GM12864 (cell line): ENCODE results near the gene ILF3.

Experiments used
- DNase-seq: peaks from one replicate; pipeline ENCODE4 v3.0.0-alpha.2; 2011; ENCODE audit warnings: low read depth
- H3K4me3 ChIP-seq: 2 replicates; pipeline ENCODE4 v1.5.1; 2011; ENCODE audit warnings: mild to moderate bottlenecking, low read depth, low read length, control low read depth
- CTCF ChIP-seq: IDR thresholded peaks from 2 replicates; pipeline ENCODE4 v1.5.1; 2011; ENCODE audit warnings: low read depth, mild to moderate bottlenecking, moderate library complexity, low read length, control low read depth, inconsistent platforms; ENCODE audit errors: missing control alignments

The ILF3 gene

DNA sequence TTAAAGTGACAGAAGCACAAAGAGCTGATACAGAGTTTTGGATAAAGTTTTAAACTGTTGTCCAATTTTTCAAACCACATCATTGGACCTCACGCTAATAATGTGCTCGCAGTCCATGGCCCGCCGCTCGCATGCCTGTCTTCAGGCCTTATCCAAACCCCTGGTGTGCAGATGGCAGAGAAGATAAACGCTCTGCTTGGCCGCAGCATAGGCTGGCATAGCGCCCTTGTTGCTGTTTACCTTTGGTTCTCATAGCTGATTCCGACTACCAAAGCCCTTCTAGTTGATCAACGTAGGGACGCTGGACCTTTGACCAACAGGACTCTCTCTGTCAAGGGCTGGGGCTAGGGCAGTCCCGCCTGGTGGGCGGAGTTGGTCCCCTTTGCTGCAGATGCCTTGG lies 23.6 kb downstream of the ILF3 start:
- no peak for TF ChIP-seq CTCF
- DNase-seq, result no peak
- H3K4me3 ChIP-seq, result no peak overlapping the region

GRCh38 chr19:10678813-10679212 lies 24.7 kb downstream of the ILF3 start:
- TF ChIP-seq CTCF, result no peak
- no peak for DNase-seq
- no peak overlapping the region for H3K4me3 ChIP-seq

GRCh38 chr19:10679743-10680142 lies 25.6 kb downstream of the ILF3 start:
- no peak for TF ChIP-seq CTCF
- no peak overlapping the region for H3K4me3 ChIP-seq
- DNase-seq, result no peak

DNA sequence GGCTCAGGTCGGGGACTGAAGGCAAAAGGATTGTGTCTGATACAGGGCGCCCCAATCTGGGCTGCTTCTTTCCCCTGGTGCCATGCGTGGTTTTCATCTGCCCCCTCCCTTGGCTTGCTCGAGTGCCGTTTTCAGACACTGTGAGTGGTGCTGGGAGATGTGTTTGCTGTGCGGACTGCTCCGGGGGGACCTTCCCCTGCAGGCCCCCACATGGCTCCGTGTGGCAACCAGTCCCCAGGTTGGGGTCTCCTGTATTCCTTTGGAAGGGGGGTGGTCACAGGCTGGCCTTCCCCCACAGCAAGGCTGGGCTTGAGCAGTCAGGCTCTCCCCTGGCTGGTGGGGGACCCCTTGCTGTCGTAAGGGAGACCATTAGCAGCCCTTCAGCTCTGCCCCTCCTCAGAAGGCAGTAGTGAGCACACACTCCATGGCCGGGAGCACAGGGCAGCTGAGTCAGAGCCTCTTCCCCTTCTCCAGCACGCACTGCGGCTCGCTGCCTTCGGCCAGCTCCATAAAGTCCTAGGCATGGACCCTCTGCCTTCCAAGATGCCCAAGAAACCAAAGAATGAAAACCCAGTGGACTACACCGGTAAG lies 26.5 kb downstream of the ILF3 start:
- no peak for TF ChIP-seq CTCF
- no peak for DNase-seq
- H3K4me3 ChIP-seq, result no peak overlapping the region

DNA sequence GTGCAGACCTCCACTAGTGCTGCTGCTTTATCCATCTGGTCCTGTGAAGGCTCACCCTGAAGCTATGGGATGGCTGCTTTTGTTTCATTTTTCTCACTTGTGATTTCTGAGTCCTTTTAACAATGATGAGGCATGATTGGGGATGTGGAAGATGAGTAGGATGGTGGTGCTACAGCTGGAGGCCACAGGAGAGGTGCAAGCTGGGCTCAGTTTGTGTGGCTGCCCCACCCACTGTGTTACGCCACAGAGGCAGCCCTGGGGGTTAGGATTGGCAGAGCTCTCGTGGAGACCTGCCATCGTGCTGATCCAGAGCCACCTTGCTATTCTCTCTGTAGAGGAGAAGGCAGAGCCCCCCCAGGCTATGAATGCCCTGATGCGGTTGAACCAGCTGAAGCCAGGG lies 27.5 kb downstream of the ILF3 start:
- DNase-seq, result no peak
- no peak for TF ChIP-seq CTCF
- H3K4me3 ChIP-seq, result no peak overlapping the region

DNA sequence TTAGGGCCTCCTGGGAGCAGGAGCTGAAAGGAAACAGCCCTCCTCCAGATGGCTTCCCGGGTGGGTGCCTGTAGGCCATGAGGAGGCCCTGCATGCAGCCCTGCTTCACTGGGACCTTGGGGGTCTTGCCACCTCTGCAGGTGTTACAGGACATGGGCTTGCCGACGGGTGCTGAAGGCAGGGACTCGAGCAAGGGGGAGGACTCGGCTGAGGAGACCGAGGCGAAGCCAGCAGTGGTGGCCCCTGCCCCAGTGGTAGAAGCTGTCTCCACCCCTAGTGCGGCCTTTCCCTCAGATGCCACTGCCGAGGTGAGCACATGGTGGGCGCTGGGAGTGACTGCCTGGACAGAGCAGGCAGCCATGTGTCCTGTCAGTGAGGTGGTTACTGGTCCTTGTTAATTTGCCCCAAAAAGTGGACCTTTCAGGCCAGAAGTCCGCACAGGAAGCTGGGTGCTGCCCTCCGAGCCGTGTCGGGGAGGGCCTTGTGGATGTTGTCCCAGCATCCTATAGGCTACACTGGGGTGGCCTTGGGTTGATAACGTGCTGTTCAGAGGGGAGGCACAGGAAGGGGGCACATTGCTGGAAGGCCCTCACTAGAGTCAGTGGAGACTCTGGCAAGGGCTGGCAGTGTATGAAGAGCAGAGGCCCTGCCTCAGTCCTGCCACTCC lies 28.4 kb downstream of the ILF3 start:
- no peak for TF ChIP-seq CTCF
- DNase-seq, result no peak
- H3K4me3 ChIP-seq, result no peak overlapping the region

DNA sequence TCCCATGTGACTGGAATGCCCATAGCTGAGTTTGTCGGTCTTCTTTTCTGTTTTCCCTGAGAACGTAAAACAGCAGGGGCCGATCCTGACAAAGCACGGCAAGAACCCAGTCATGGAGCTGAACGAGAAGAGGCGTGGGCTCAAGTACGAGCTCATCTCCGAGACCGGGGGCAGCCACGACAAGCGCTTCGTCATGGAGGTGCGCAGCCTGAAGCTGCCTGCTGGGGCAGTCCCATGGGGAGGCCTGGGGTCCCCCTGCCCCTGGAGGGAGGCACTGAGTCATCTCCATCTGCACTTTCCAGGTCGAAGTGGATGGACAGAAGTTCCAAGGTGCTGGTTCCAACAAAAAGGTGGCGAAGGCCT lies 28.9 kb downstream of the ILF3 start:
- TF ChIP-seq CTCF, result no peak
- no peak overlapping the region for H3K4me3 ChIP-seq
- no peak for DNase-seq
